Measurements from ENCODE around the gene STK32C. TPM values are rescaled to one million over a fixed set of nuclear protein-coding genes. Genes with fewer than 3 reads are reported as not detected.

Gene STK32C
- total RNA-seq, 1 experiment from 2014 or later: 16.5 TPM

DNA sequence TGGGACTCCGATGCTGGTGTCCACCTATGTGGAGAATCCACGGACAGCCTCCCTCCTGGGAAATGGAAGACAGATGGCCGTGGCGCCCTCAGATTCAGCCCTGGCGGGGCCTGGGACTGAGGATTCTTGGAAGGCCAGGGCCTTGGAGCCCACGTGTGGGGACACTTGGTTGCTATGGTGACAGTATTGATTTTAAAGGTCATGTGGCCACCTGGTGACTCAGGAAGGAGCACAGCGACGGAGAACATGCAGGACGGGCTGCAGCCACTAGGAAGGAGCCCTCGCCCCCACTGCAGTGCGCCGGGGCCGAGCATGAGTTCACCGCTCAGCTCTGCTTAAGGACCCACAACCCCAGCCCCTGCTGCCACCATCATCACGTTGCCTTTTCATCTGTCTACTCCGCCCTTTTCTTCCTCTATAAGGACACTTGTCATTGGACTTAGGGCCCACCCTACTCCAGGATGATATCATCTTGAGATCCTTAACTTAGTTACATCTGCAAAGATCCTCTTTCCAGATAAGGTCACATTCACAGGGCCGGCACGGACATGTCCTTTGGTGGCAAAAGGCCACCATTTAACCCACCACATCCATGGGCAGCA lies 3.7 kb upstream of the STK32C start:
- Histone ChIP-seq H3K27me3 (replicated peaks; ENCODE audit: insufficient read depth, low read depth, low read length, poor library complexity) (peaks cover 7% of the 10 kb centered on the region), H3K36me3 (ENCODE audit: insufficient read depth, low read length, poor library complexity, severe bottlenecking) (no peaks in the 10 kb centered on the region), H3K4me3 (ENCODE audit: low read depth, low read length, poor library complexity, severe bottlenecking) (no peak overlapping the region), H3K4me1 (ENCODE audit: insufficient read depth, low read length, poor library complexity, severe bottlenecking) (peaks cover 6% of the 10 kb centered on the region), H3K27ac (ENCODE audit: low read depth, low read length, poor library complexity, severe bottlenecking) (no peak overlapping the region), H3K9me3 (ENCODE audit: low read depth, low read length, poor library complexity, severe bottlenecking) (peaks cover 6% of the 10 kb centered on the region)
- intact Hi-C loops (cut with micrococcal nuclease; ENCODE audit: unreplicated experiment): no loop called here
- POLR2A ChIA-PET (ENCODE audit: low non-redundant PET): no interaction called here
- no peak for DNase-seq (ENCODE audit: low spot score)
- CTCF ChIA-PET: interaction anchor here (0.5 kb wide), 1 partner anchor 63 kb away, joined by 4 read pairs; no protein-coding TSS in a partner anchor
- TF ChIP-seq EZH2 (IDR thresholded peaks at IDR 0.05; ENCODE audit: borderline replicate concordance, low read depth, low read length, poor library complexity, severe bottlenecking): no peak
- BruUV-seq (replicated peaks): no TSS peak

DNA sequence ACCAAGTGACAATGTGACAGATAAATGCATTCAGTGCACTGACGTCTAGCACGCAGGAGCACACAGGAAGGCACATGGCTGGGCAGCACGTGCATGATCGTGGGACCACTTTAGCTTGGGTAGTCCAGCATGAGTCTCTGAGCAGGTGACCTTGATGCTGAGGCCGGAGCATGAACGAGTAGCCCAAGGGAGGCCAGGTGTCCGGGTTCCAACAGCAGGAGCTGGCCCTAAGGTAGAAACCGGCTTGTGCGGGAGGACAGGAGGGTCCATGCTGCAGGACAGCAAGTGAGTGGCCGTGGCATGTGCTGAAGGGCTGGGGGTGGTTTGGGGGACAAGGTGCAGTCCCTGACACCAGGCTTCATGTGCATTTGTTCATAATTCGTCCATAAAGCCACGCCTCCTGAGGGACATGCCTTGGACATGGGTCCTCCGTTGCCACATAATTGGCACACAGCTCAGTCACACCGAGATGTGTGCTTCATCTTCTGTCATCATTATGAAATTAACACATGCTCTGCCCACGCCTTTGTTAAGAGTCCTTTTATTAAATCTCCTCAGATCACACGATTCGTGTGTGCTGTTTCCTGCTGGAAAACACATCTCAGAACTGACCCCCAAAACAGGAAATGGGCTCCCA lies 3.1 kb upstream of the STK32C start:
- peaks cover 6% of the 10 kb centered on the region for H3K4me1 ChIP-seq (ENCODE audit: insufficient read depth, low read length, poor library complexity, severe bottlenecking)
- DNase-seq (ENCODE audit: low spot score): no peak
- no TSS peak for BruUV-seq (replicated peaks)
- H3K4me3 ChIP-seq (ENCODE audit: low read depth, low read length, poor library complexity, severe bottlenecking): no peak overlapping the region
- POLR2A ChIA-PET (ENCODE audit: low non-redundant PET): no interaction called here
- H3K36me3 ChIP-seq (ENCODE audit: insufficient read depth, low read length, poor library complexity, severe bottlenecking): no peaks in the 10 kb centered on the region
- peaks cover 7% of the 10 kb centered on the region for H3K27me3 ChIP-seq (replicated peaks; ENCODE audit: insufficient read depth, low read depth, low read length, poor library complexity)
- peaks cover 9% of the 10 kb centered on the region for H3K9me3 ChIP-seq (ENCODE audit: low read depth, low read length, poor library complexity, severe bottlenecking)
- CTCF ChIA-PET: no interaction called here
- no peak overlapping the region for H3K27ac ChIP-seq (ENCODE audit: low read depth, low read length, poor library complexity, severe bottlenecking)
- intact Hi-C loops (cut with micrococcal nuclease; ENCODE audit: unreplicated experiment): no loop called here
- TF ChIP-seq, protein P1, sequence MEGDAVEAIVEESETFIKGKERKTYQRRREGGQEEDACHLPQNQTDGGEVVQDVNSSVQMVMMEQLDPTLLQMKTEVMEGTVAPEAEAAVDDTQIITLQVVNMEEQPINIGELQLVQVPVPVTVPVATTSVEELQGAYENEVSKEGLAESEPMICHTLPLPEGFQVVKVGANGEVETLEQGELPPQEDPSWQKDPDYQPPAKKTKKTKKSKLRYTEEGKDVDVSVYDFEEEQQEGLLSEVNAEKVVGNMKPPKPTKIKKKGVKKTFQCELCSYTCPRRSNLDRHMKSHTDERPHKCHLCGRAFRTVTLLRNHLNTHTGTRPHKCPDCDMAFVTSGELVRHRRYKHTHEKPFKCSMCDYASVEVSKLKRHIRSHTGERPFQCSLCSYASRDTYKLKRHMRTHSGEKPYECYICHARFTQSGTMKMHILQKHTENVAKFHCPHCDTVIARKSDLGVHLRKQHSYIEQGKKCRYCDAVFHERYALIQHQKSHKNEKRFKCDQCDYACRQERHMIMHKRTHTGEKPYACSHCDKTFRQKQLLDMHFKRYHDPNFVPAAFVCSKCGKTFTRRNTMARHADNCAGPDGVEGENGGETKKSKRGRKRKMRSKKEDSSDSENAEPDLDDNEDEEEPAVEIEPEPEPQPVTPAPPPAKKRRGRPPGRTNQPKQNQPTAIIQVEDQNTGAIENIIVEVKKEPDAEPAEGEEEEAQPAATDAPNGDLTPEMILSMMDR (conservative IDR thresholded peaks at IDR 0.05; ENCODE audit: low read depth, low read length): no peak
- no peak for TF ChIP-seq EZH2 (IDR thresholded peaks at IDR 0.05; ENCODE audit: borderline replicate concordance, low read depth, low read length, poor library complexity, severe bottlenecking)

DNA sequence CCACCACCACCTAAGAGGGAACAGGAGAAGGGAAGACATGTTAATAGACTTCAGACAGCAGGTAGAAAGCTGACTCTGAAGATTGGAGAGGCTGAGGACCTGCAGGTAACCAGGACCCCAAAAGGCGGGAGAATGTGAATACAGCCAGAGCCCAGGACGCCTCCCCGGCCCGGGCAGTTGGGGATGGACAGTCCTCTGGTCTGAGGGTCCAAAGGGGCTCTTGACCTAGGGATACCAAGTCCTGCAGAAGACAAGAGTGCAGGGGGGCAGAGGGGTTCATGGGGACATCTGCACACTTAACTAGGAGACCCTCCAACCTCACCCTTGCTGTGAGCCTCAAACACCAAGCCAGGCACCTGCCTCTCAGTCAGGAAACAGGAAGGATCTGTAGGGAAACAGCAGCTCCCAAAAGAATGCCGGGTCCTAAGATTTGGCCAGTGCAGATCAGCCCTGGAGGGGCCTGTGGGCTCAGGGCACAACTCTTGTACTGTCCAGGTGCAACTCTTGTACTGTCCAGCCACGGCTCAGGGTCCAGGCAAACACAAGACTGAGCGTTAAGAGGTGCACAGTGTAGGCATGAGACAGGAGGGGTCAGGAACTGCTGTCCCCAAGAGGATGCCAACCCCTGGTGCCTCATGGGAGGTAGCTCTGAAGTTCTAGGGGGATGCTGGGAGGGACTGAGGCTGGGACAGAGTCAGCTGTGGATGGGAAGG lies 2.3 kb upstream of the STK32C start:
- DNase-seq (ENCODE audit: low spot score): no peak
- Histone ChIP-seq H3K27ac (ENCODE audit: low read depth, low read length, poor library complexity, severe bottlenecking) (no peak overlapping the region), H3K27me3 (replicated peaks; ENCODE audit: insufficient read depth, low read depth, low read length, poor library complexity) (peaks cover 11% of the 10 kb centered on the region), H3K4me1 (ENCODE audit: insufficient read depth, low read length, poor library complexity, severe bottlenecking) (peaks cover 6% of the 10 kb centered on the region), H3K9me3 (ENCODE audit: low read depth, low read length, poor library complexity, severe bottlenecking) (peaks cover 11% of the 10 kb centered on the region), H3K4me3 (ENCODE audit: low read depth, low read length, poor library complexity, severe bottlenecking) (no peak overlapping the region), H3K36me3 (ENCODE audit: insufficient read depth, low read length, poor library complexity, severe bottlenecking) (no peaks in the 10 kb centered on the region)
- POLR2A ChIA-PET (ENCODE audit: low non-redundant PET): no interaction called here
- intact Hi-C loops (cut with micrococcal nuclease; ENCODE audit: unreplicated experiment): no loop called here
- CTCF ChIA-PET: no interaction called here
- no TSS peak for BruUV-seq (replicated peaks)
- TF ChIP-seq, protein P1 (conservative IDR thresholded peaks at IDR 0.05; ENCODE audit: low read depth, low read length): no peak

Data from A673 (cell line).